Tibial artery (tissue), 4 donors: ENCODE data around the gene PCLO.
"Not testable (repeated sequence)": the region's sequence is repeated elsewhere in the genome, so short reads cannot be mapped to it uniquely, and the experiment has no call there.

ENCODE experiments used
- DNase-seq, 2 donors: peaks; one replicate each; pipeline ENCODE4 v3.0.0-alpha.2; 2019
- H3K27ac ChIP-seq, 2 donors: fragments of 200-600 bp; sonication (generic) in 1 of 2; 1 replicate in 1 of 2; 2 replicates in 1 of 2; pipeline ENCODE4 v1.5.1; 2018 to 2019; ENCODE audit warnings: mild to moderate bottlenecking in 1 of 2
- H3K27me3 ChIP-seq, 2 donors: fragments of 200-600 bp; sonication (generic) in 1 of 2; one replicate each; pipeline versions ENCODE4 v1.5.1 to v1.6.0; 2016 to 2019
- H3K36me3 ChIP-seq, 3 donors: fragments of 200-600 bp; sonication (generic) in 2 of 3; one replicate each; pipeline ENCODE4 v1.5.1; 2016 to 2019; ENCODE audit warnings: mild to moderate bottlenecking in 2 of 3
- H3K4me1 ChIP-seq, 4 donors: fragments of 200-600 bp; sonication (generic) in 2 of 4; 1 replicate in 3 of 4; 2 replicates in 1 of 4; pipeline ENCODE4 v1.5.1; 2016 to 2019
- H3K4me3 ChIP-seq, 2 donors: fragments of 200-600 bp; sonication (generic) in 1 of 2; 1 replicate in 1 of 2; 2 replicates in 1 of 2; pipeline ENCODE4 v1.5.1; 2018 to 2019; ENCODE audit warnings: mild to moderate bottlenecking in 2 of 2
- H3K9me3 ChIP-seq, 3 donors: fragments of 200-600 bp; sonication (generic) in 1 of 3; one replicate each; pipeline ENCODE4 v1.5.1; 2016 to 2019
- CTCF ChIP-seq, 2 experiments: fragments of 200-600 bp in 1 of 2; fragments of 450-650 bp in 1 of 2; IDR thresholded peaks; one replicate each; pipeline ENCODE4 v1.5.1; 2017 to 2019; ENCODE audit warnings: antibody characterized with exemption in 2 of 2, mild to moderate bottlenecking in 1 of 2, moderate library complexity in 1 of 2
- intact Hi-C: fragments of 100-400 bp; cut with DNase I; formaldehyde crosslinking; loops from one replicate; pipeline ENCODE4 v1.15.0; 2023; ENCODE audit warnings: low total_unique reads

PCLO gene

GRCh38 chr7:83032195-83032594 is 130.5 kb downstream of the PCLO start:
- Histone ChIP-seq H3K4me3 (no peak overlapping the region), H3K36me3 (no peaks in the 10 kb centered on the region), H3K4me1 (no peaks in the 10 kb centered on the region), H3K9me3 (no peaks in the 10 kb centered on the region), H3K27ac (no peak overlapping the region), H3K27me3 (no peaks in the 10 kb centered on the region)
- no peak for TF ChIP-seq CTCF (IDR thresholded peaks at IDR 0.05)
- no peak for DNase-seq
- intact Hi-C loops, result no loop called here

GRCh38 chr7:83023817-83024665 is 138.6 kb downstream of the PCLO start:
- H3K36me3 ChIP-seq, H3K4me3 ChIP-seq, H3K27ac ChIP-seq, H3K4me1 ChIP-seq, H3K27me3 ChIP-seq, intact Hi-C loops, DNase-seq: not testable (repeated sequence)
- H3K9me3 ChIP-seq, result peaks cover 0 to 12% (median 0%) of the 10 kb centered on the region in 3 donors

GRCh38 chr7:83021032-83021431 is 141.7 kb downstream of the PCLO start:
- Histone ChIP-seq H3K27ac (no peak overlapping the region), H3K4me1 (no peaks in the 10 kb centered on the region), H3K36me3 (no peaks in the 10 kb centered on the region), H3K4me3 (no peak overlapping the region), H3K27me3 (no peaks in the 10 kb centered on the region), H3K9me3 (peaks cover 0 to 12% (median 0%) of the 10 kb centered on the region in 3 donors)
- no peak for DNase-seq
- no peak for TF ChIP-seq CTCF (IDR thresholded peaks at IDR 0.05)
- intact Hi-C loops, result no loop called here

GRCh38 chr7:83020161-83020560 is 142.5 kb downstream of the PCLO start:
- H3K27me3 ChIP-seq, result no peaks in the 10 kb centered on the region
- TF ChIP-seq CTCF (IDR thresholded peaks at IDR 0.05), result no peak
- H3K36me3 ChIP-seq, result no peaks in the 10 kb centered on the region
- intact Hi-C loops, result no loop called here
- H3K9me3 ChIP-seq, result peaks cover 0 to 12% (median 0%) of the 10 kb centered on the region in 3 donors
- DNase-seq, result no peak
- H3K27ac ChIP-seq, result no peak overlapping the region
- H3K4me1 ChIP-seq, result no peaks in the 10 kb centered on the region
- H3K4me3 ChIP-seq, result no peak overlapping the region

GRCh38 chr7:83015916-83016315 is 146.8 kb downstream of the PCLO start:
- Histone ChIP-seq H3K36me3 (no peaks in the 10 kb centered on the region), H3K27ac (no peak overlapping the region), H3K4me3 (no peak overlapping the region), H3K9me3 (peaks cover 0 to 1% (median 0%) of the 10 kb centered on the region in 3 donors), H3K4me1 (no peaks in the 10 kb centered on the region), H3K27me3 (no peaks in the 10 kb centered on the region)
- intact Hi-C loops, result no loop called here
- no peak for TF ChIP-seq CTCF (IDR thresholded peaks at IDR 0.05)
- DNase-seq, result no peak

- DNase-seq, result no peak
Observed at GRCh38 chr7:83014546-83014945, 148.1 kb downstream of the PCLO start.

More at GRCh38 chr7:83014546-83014945, 148.1 kb downstream of the PCLO start:
- Histone ChIP-seq H3K4me3 (no peak overlapping the region), H3K36me3 (no peaks in the 10 kb centered on the region), H3K27me3 (no peaks in the 10 kb centered on the region), H3K4me1 (no peaks in the 10 kb centered on the region), H3K27ac (no peak overlapping the region), H3K9me3 (no peaks in the 10 kb centered on the region)
- no peak for TF ChIP-seq CTCF (IDR thresholded peaks at IDR 0.05)
- intact Hi-C loops, result no loop called here
